C4-2B (cell line): ENCODE results near the gene GORASP2.
A peak's percentile ranks its signal among the peaks of the same experiment; 100 is the strongest.

Experiments
- H3K27ac ChIP-seq: fragments of 450-650 bp; 2 replicates; pipeline ENCODE4 v1.5.1; 2017
- CTCF ChIP-seq: fragments of 450-650 bp; conservative IDR thresholded peaks from 2 replicates; pipeline ENCODE4 v1.5.1; 2017; ENCODE audit warnings: mild to moderate bottlenecking
- ZFX ChIP-seq: fragments of 450-650 bp; IDR thresholded peaks from 2 replicates; pipeline ENCODE4 v1.6.1; 2017

Gene GORASP2

GRCh38 chr2:170973492-170974303 is 44.6 kb downstream of the GORASP2 start:
- TF ChIP-seq CTCF, result peak; percentile 97
- TF ChIP-seq ZFX, result 0 out of 2 replicates have a peak, but pooled peaks have one; percentile 28
- H3K27ac ChIP-seq, result peak overlapping the region; percentile 91

DNA sequence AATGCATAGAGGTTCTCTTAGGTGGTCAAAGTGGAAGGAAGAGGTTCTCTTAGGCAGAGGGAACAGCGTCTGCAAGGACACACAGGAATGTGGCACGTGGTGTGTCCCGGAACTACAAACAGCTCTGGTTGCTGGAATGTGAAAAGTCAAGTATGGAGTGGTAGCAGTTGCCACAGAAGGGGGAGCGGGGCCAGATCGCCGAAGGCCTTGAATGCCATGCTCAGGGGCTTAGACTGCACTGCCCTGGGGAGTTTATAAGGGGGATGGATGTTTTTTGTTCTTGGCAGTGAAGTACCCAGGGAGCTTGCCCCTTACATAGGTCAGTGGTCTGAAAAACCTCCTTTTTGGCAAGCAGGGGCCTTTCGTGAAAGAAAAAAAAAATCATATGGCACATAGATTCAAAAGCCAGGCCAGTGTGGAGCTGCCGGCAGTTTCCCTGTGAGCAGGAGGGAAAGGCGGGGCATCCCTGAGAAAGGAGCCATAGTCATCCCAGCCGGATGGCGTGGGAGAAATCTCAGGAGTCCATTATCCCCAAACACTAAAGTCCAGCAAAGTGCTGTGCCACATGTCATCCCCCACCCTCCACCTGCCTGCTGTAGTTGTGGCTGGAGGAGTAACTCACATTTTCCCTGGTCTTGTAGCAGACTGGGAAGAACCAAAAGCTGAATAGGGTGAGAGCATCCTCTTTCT is 45.4 kb downstream of the GORASP2 start:
- peak overlapping the region; percentile 91 for H3K27ac ChIP-seq
- no peak for TF ChIP-seq CTCF
- no peak for TF ChIP-seq ZFX

GRCh38 chr2:170975127-170975942 is 46.3 kb downstream of the GORASP2 start:
- H3K27ac ChIP-seq, result peak overlapping the region; percentile 91
- TF ChIP-seq CTCF, result no peak
- TF ChIP-seq ZFX, result no peak

DNA sequence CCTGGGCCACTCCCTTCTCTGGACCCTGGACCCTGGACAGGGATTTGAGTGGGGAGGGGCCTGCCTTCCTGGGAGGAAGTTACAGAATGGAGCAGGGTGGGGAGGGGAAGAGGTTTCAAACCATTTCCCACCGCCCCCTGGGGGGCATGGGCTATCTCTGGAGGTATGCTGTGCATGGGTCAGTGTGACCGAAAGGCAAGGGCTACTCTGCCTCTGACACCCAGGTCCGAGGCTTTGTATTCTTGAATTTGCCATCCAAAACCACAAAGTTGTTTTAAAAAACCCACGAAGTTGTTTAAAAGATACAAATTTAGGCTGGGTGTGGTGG is 46.9 kb downstream of the GORASP2 start:
- TF ChIP-seq CTCF (no peak), ZFX (no peak)
- peak overlapping the region; percentile 91; the same call in 1 of the 2 replicates for H3K27ac ChIP-seq

GRCh38 chr2:170984079-170984478 is 55.0 kb downstream of the GORASP2 start:
- H3K27ac ChIP-seq, result no peak overlapping the region
- TF ChIP-seq CTCF (no peak), ZFX (no peak)

- no peak overlapping the region for H3K27ac ChIP-seq
- TF ChIP-seq ZFX (no peak), CTCF (no peak)
These were observed 56.4 kb downstream of the GORASP2 start for GRCh38 chr2:170985407-170985806.
